ENCODE measurements around the gene GRB14. TPM values are rescaled to one million over a fixed set of nuclear protein-coding genes. Genes with fewer than 3 reads are reported as not detected.
A peak's percentile ranks its signal among the peaks of the same experiment; 100 is the strongest.

Gene GRB14
- total RNA-seq, 4 donors from 2014 or later, result 5.4 to 19.3 (median 9.8) TPM

DNA sequence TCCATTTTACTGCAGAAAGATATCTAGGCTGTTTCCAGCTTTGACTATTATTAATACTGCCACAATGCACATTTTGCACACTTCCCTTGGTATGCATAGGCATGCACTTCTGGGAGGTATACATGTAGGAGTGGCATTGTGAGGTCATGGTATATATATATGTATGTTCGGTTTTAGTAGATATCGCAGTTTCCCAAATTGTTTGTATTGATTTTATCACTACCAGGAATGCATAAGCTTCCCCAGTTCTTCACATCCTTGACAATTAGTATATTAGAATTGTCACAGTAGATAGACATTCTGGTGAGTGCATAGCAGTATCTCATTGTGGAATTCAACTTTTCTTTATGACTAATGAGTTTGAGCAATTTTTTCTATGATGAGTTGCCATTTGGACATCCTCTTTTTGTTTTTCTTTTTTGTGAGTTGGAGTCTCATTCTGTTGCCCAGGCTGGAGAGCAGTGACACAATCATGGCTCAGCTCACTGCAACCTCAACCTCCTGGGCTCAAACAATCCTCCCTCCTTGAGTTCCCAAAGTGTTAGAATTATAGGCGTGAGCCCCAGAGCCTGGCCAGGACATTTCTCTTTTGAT is 4.2 kb upstream of the GRB14 start:
- Histone ChIP-seq H3K27ac (no peak overlapping the region), H3K4me1 (peaks cover 0 to under 1% of the 10 kb centered on the region in 2 donors), H3K36me3 (no peaks in the 10 kb centered on the region), H3K4me3 (replicated peaks in 1 of 3) (no peak overlapping the region), H3K9me3 (no peaks in the 10 kb centered on the region), H3K27me3 (no peaks in the 10 kb centered on the region)
- 94 to 98% methylated on average over 3 of the region's 3 CpGs for WGBS, 2 donors
- TF ChIP-seq POLR2A (IDR thresholded peaks at IDR 0.05), result no peak
- TF ChIP-seq, protein P1, sequence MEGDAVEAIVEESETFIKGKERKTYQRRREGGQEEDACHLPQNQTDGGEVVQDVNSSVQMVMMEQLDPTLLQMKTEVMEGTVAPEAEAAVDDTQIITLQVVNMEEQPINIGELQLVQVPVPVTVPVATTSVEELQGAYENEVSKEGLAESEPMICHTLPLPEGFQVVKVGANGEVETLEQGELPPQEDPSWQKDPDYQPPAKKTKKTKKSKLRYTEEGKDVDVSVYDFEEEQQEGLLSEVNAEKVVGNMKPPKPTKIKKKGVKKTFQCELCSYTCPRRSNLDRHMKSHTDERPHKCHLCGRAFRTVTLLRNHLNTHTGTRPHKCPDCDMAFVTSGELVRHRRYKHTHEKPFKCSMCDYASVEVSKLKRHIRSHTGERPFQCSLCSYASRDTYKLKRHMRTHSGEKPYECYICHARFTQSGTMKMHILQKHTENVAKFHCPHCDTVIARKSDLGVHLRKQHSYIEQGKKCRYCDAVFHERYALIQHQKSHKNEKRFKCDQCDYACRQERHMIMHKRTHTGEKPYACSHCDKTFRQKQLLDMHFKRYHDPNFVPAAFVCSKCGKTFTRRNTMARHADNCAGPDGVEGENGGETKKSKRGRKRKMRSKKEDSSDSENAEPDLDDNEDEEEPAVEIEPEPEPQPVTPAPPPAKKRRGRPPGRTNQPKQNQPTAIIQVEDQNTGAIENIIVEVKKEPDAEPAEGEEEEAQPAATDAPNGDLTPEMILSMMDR (IDR thresholded peaks at IDR 0.05), result no peak
- no peak for DNase-seq
- intact Hi-C loops (cut with DNase I), result no loop called here

DNA sequence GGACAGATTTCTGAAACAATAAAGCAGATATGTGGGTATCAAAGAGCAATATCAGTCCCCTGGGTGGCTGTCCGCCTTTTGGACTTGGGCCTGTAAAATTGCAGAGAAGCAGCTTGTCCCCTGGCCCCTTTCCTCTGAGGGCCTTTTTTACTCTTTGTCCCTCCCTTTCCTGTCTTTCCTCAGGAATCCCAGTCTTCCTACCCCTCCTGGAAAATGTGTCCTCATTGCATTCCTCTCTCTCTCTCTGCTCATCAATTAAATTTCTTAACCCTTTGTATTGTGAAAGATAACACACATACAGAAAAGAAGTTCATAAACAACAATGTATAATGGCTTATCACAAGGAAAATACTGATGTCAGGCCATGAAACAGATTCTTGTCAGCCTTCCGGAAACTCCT is 3.0 kb upstream of the GRB14 start:
- TF ChIP-seq POLR2A (IDR thresholded peaks at IDR 0.05), result no peak
- TF ChIP-seq, protein P1 (IDR thresholded peaks at IDR 0.05), result no peak
- 82 to 83% methylated on average over 2 of the region's 2 CpGs for whole genome bisulfite sequencing, 2 donors
- Histone ChIP-seq H3K4me1 (peaks cover 0 to 3% of the 10 kb centered on the region in 2 donors), H3K27ac (peak overlapping the region in 2 of 3 donors; percentile 35 to 45), H3K36me3 (no peaks in the 10 kb centered on the region), H3K4me3 (replicated peaks in 1 of 3) (no peak overlapping the region), H3K27me3 (no peaks in the 10 kb centered on the region), H3K9me3 (no peaks in the 10 kb centered on the region)
- no peak for DNase-seq
- intact Hi-C loops (cut with DNase I), result no loop called here

DNA sequence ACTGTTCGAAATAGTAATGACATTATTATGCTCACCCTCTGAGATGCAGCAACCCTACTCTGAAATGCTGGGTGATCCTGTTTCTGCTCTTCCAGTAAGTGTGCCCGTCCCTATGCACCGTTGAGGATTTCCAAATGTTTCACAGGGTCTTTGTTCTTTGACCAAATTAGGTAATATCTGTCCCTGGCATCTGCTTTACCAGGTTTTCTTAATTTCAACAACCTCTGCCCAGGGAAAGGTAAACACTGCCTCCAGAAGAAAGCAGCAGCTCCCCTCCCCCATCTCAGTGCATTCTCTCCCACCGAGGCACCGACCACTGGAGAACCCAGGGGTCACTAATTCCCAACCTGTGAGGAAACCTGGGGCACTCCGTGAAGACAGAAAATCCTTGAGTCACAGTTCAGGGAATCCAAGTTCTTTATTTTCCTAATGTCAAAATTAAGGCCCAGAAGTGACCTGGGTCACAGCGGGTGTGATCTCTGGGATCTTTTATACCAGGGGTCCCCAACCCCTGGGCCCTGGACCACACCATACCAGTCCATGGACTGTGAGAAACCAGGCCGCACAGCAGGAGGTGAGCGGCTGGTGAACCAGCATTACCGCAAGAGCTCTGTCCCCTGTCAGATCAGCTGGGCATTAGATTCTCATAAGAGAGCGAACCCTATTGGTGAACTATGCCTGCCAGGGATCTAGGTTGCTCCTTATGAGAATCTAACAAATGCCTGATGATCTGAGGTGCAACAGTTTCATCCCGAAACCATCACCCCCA is 1.2 kb upstream of the GRB14 start:
- peaks cover 0 to 3% of the 10 kb centered on the region in 2 donors for H3K4me1 ChIP-seq
- 77 to 81% methylated on average over 10 to 12 of the region's 12 CpGs for WGBS, 2 donors

DNA sequence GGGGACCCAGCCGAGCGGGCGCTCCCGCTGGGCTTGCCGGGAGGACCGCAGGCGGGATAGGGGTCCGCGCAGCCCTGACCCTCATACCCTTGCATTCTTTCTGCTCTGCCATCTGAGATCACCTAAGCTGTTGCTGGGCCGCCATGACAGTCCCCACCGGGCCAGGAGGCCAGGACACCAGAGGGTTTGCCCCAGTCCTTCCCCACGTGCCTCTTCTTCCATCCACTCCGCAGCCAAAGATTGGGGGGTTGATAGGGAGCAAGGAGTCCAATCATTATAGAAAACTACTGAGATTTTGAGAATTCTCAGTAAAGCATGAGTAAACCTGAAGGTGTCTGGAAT is 453 bp upstream of the GRB14 start:
- peaks cover 0 to 3% of the 10 kb centered on the region in 2 donors for H3K4me1 ChIP-seq
- 5 to 8% methylated on average over 6 of the region's 13 CpGs for WGBS, 2 donors

More for the DNA sequence above, 1.2 kb upstream of the GRB14 start:
- peak; percentile 8 to 11 for DNase-seq
- no peaks in the 10 kb centered on the region for H3K36me3 ChIP-seq
- TF ChIP-seq, protein P1 (IDR thresholded peaks at IDR 0.05), result no peak
- TF ChIP-seq POLR2A (IDR thresholded peaks at IDR 0.05), result peak in 1 of 2 donors; percentile 11
- no peaks in the 10 kb centered on the region for H3K9me3 ChIP-seq
- intact Hi-C loops (cut with DNase I), result no loop called here
- H3K4me3 ChIP-seq (replicated peaks in 1 of 3), result no peak overlapping the region
- H3K27ac ChIP-seq, result peak overlapping the region in 1 of 3 donors; percentile 81
- H3K27me3 ChIP-seq, result no peaks in the 10 kb centered on the region

More for the DNA sequence above, 453 bp upstream of the GRB14 start:
- no peak for DNase-seq
- Histone ChIP-seq H3K9me3 (no peaks in the 10 kb centered on the region), H3K27ac (peak overlapping the region; percentile 59 to 88 (median 81)), H3K36me3 (no peaks in the 10 kb centered on the region), H3K4me3 (replicated peaks in 1 of 3) (peak overlapping the region in 2 of 3 donors; percentile 34 to 56), H3K27me3 (no peaks in the 10 kb centered on the region)
- intact Hi-C loops (cut with DNase I), result no loop called here
- no peak for TF ChIP-seq POLR2A (IDR thresholded peaks at IDR 0.05)
- TF ChIP-seq, protein P1 (IDR thresholded peaks at IDR 0.05), result no peak

Measured in thyroid gland (tissue), 4 donors.